HG03442 (cell line): ENCODE measurements around the gene SHOC1.
"Not testable (repeated sequence)": the region's sequence is repeated elsewhere in the genome, so short reads cannot be mapped to it uniquely, and the experiment has no call there.

ENCODE experiments used
- ATAC-seq: cut with Tn5 transposase; IDR thresholded peaks from one replicate; pipeline ENCODE4 v1.9.1; 2021; ENCODE audit warnings: mild to moderate bottlenecking, moderate library complexity; ENCODE audit not compliant: unreplicated experiment

Gene SHOC1

GRCh38 chr9:111805830-111806241, 11.1 kb upstream of the SHOC1 start:
- no peak for ATAC-seq

- ATAC-seq = no peak
Measured at GRCh38 chr9:111805262-111805661, 10.5 kb upstream of the SHOC1 start.

- no peak for ATAC-seq
Measured at GRCh38 chr9:111804636-111805035, 9.9 kb upstream of the SHOC1 start.

- ATAC-seq = no peak
Measured at GRCh38 chr9:111803924-111804323, 9.2 kb upstream of the SHOC1 start.

GRCh38 chr9:111799915-111800526, 5.3 kb upstream of the SHOC1 start:
- no peak for ATAC-seq

GRCh38 chr9:111799506-111799905, 4.8 kb upstream of the SHOC1 start:
- ATAC-seq = no peak

- ATAC-seq = no peak
Measured at GRCh38 chr9:111798786-111799185, 4.0 kb upstream of the SHOC1 start.

- ATAC-seq = no peak
Measured at GRCh38 chr9:111795557-111795839, 761 bp upstream of the SHOC1 start.

- ATAC-seq = not testable (repeated sequence)
Measured at GRCh38 chr9:111791821-111792220, 2.9 kb downstream of the SHOC1 start.

GRCh38 chr9:111789881-111790280, 4.9 kb downstream of the SHOC1 start:
- ATAC-seq = no peak

GRCh38 chr9:111783857-111784256, 10.9 kb downstream of the SHOC1 start:
- ATAC-seq = no peak

GRCh38 chr9:111783424-111783823, 11.3 kb downstream of the SHOC1 start:
- no peak for ATAC-seq

GRCh38 chr9:111766066-111766465, 28.7 kb downstream of the SHOC1 start:
- no peak for ATAC-seq

- no peak for ATAC-seq
Measured at GRCh38 chr9:111762556-111762955, 32.2 kb downstream of the SHOC1 start.

- ATAC-seq = peak; percentile 53
Measured at GRCh38 chr9:111759762-111760639, 34.7 kb downstream of the SHOC1 start.

- no peak for ATAC-seq
Measured at GRCh38 chr9:111754800-111755199, 39.9 kb downstream of the SHOC1 start.

GRCh38 chr9:111752455-111752854, 42.3 kb downstream of the SHOC1 start:
- ATAC-seq = no peak
